Activated CD4-positive, alpha-beta T cell treated with anti-CD3 and anti-CD28 coated beads, Interleukin-2, amount 50 U/mL, for 1 hour (primary cell): ENCODE measurements around the gene PAK2.
A peak's percentile ranks its signal among the peaks of the same experiment; 100 is the strongest.
"Not testable (repeated sequence)": the region's sequence is repeated elsewhere in the genome, so short reads cannot be mapped to it uniquely, and the experiment has no call there.

ENCODE experiments used
- DNase-seq: peaks from one replicate; pipeline ENCODE4 v3.0.0-alpha.2; 2020

The PAK2 gene

DNA sequence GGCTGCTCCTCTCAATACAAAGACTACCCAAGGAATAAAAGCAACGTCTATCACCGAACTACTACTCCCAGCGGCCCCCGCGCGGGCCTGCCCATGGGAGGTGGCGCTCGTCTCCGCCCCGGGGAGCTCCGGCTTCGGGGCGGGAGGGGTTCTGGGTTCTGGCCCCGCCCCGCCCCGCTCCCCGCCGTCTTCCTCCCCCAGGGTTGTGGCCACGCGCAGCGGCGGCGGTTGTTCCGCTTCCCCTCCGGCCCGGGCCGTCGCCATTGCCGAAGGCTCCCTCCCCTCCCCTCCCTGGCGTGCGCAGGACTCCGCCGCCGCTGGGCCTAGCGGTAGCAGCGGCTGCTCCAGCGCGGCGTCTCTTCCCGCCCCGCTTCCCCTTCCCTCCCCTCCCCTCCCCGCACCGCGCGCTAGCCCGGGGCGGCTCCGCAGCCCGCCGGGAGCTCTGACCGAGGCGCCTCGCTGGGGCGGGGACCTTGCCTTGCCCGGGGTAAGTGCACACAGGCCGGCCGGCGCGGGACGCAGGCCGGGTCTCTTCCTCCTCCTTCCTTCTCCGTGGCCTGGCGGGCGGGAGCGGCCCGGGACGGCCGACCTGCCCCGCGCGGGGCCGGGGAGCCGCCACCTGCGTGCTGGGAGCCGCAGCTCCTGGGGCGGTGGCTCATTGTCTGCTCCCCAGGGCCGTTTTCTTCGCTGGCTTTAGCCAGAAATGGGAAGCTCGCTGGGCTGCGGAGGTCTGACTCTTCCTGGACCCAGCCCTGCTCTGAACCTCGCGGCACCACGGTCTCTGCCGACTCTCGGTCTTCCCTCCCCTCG is at the start of gene PAK2:
Gene PAK2 (plus strand): TSS at position 187 of the 810 bp plus-strand sequence. CDS start 42,790 bp downstream, outside the sequence.
- peak; percentile 91 for DNase-seq

DNA sequence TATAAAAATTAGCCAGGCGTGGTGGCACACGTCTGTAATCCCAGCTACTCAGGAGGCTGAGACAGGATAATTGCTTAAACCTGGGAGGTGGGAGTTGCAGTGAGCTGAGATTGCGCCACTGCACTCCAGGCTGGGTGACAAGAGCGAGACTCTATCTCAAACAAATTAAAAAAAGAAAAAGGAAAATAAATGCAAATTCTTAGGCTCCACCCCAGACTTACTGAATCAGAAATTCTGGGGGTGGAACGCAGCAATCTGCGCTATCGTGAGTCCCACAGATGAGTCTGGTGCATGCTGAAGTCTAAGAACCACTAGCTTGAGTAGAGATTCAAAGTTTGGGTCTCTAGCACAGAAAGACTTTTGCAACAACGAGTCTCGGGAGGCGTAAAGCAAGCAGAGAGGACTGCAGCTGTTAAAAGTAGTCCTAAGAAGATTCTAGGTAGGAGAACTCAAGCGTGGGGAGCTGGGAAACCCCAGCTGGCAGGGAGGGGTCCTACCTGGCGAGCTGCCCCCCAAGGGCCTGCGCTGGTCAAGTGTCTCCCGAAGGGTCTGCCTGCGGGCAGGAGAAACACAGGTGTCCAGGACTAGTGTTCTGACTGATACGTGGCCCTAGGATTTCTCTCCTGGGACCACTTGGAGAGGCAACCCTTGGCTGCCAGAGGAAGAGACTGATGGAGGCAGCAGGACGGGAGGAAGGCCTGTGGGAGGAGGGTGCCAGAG is 49.6 kb upstream of the PAK2 start:
- DNase-seq: no peak

DNA sequence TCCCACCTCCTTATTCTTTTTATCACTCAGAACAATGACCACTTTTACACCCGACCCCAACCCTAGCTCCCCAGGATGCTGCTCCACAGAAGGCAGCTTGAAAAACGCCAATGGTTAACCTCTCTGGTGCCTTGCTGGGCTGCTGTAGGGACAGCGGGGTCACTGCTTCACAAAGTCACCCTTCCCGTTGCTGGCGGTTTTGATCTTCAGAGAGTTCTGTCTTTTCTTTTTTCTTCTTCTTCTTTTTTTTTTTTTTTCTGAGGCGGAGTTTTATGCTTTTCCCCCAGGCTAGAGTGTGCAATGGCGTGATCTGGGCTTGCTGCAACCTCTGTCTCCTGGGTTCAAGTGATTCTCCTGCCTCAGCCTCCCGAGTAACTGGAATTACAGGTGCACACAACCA is 48.3 kb upstream of the PAK2 start:
- DNase-seq: no peak

DNA sequence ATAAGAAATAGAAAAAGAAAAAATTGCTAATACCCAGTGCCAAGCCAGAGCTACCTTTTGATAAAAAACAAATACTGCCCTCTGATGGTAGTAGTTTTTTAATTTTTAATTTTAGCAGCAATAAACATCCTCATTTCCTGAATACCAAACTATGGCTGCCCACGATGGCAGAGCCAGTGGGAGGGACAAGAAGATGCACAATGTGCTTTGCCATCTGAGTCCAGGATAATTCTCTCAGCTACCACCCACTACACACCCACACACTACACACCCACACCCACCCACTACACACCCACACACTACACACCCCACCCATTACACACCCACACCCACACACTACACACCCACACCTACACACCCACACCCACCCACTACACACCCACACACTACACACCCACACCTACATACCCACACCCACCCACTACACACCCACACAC is 45.4 kb upstream of the PAK2 start:
- no peak for DNase-seq

DNA sequence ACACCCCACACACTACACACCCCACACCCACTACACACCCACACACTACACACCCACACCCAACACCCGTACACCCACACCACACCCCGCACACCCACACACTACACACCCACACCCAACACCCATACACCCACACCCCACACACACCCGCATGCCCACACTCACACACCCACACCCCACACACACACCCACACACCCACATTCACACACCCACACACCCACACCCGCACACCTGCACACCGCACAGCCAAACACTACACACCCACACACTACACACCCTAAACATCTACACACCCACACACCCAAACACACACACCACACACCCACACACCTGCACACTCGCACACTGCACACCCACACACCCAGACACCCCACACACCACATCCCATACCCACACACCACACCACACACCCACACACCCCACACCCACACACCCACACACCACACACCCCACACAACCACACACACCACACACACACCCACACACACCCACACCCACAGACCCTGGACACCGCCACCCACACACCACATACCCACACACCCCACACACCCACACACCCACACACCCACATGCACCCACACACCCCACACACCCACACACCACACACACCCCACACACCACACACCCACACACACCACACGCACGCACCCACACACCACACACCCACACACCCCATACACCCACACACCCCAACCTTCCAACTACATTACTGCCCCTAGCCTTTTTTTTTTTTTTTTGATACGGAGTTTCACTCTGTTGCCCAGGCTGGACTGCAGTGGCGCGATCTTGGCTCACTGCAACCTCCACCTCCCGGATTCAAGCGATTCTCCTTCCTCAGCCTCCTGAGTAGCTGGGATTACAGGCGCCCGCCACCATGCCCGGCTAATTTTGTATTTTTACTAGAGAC is 44.5 kb upstream of the PAK2 start:
- DNase-seq: no peak

DNA sequence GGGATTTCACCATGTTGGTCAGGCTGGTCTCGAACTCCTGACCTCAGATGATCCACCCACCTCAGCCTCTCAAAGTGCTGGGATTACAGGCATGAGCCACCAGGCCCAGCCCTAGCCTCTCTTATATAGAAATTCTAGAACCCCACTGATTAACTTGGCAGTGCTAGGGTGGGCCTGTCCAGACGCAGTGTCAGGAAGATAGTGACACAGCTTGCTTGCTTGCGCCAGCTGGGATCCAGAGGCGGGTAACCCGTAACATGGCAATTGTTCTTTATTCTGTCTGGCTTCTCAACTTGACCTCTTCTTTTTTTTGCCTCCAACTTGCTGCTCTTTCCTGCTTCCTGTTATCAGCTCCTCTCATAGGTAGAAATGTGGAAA is 43.8 kb upstream of the PAK2 start:
- DNase-seq: no peak

DNA sequence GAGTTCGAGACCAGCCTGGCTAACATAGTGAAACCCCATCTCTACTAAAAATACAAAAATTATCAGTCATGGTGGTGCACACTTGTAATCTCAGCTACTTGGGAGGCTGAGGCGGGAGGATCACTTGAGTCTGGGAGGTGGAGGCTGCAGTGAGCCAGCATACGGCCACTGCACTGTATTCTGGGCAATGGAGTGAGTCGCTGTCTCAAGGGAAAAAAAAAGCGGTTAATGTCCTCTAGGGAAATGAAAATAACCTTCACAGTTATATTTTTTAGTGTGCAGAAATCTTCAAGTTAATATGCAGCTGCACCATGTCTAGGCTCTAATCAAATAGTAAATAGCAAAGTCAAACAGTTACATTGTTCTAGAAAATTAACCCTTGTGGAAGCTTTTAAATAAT is 42.4 kb upstream of the PAK2 start:
- no peak for DNase-seq

DNA sequence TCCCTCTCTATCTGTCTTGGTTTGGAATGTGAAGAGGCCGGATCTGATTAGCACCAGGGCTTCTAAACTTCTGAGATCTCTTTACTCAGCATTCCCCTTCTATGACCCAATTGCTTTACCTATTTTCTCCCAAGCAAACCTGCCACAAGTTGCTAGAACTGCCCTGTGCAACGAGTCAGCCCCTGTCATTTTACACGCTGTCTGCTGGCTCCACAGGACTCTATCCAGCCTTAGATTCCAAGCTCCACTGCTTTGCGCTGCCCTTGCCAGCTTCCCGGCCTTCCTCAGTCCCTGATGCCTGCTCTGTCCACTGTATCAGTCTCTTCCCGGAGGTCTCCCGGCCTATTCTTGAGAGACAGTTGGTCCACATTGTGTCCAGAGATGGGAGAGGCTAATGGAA is 39.9 kb upstream of the PAK2 start:
- no peak for DNase-seq

DNA sequence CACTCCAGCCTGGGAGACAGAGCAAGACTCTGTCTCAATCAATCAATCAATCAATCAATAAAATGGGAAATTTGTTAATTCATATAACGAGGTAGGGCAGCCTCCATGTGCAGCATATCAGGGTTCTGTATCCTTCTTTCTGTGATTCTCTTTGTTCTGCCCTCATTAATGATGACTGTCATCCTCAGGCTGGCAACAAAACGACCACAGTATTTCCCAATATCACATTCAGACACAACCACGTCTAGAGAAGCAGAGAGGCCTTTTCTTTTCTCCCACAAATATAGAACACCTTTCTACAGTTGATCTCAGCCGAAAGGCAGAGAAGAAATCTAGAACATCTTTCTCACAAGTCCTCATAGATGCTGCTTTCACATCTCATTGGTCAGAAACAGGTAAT is 38.9 kb upstream of the PAK2 start:
- no peak for DNase-seq

DNA sequence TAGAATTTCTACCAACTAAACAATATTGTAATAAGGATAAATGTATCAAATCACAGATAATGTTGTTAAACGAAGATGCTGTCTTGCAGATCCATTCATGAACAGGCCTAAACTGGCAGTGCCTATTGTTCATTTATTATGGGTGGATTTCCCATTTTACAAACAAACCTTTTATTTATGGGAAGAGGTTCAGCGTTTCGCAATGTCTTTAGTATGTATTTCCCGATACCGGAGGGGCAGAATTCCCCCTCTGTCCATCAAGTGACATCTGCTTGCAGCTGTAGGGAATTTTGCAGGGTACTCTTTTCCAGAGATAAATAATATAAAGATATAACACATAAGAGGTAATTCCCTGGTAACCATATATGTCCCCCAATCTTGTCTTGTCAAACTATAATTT is 33.3 kb upstream of the PAK2 start:
- no peak for DNase-seq

DNA sequence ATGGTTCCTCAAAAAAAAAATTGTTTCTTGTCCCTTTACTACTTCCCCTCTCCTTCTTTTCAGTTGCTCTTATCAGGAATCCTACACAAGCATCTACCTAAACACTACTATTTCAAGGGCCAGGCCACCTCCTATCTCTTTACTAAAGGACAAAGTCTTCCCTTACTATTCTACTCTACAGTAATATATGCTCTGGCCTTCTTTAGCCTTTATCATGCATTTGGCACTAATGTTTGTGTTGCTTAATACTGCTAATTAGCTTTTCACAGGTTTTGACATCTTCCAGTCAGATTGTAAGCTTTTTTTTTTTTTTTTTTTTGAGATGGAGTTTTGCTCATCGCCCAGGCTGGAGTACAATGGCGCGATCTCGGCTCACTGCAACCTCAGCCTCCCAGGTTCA is 32.9 kb upstream of the PAK2 start:
- DNase-seq: no peak

DNA sequence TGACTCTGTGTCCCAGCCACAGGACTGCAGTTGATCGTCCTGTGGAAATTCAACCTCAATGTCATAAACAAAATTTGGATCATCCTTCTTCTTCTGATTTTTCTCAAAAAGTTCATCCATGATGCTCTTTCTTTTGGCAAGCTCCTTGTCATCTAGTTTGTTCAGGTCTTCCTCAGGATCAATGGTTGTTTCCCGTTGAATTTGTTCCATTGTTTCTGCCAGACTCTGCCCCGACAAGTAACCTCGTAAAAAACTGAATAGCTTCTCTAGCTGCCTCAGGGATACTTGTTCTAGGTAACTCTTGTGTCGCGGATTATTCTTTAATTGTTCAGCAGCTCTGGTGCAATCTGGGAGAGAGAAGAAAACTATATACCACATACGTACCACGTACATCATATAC is 32.1 kb upstream of the PAK2 start:
- DNase-seq: no peak

DNA sequence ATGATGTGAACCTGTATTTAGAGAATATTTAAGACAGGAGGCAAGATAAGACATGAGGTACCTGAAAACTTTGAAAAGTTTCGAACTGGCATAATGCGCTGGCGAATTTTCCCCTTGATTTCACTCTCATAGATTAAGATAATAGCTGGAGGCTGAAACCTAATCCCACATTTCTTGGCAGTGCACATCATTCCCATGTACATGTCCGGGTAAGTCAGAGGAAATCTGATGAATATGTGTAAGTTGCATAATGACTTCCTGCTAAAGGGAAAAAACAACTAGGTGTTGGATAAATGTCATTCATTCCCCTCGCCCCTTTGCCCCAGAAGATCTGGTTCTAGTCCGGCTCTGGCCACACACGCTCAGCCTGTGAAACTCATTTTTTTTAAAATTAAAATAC is 31.2 kb upstream of the PAK2 start:
- no peak for DNase-seq

DNA sequence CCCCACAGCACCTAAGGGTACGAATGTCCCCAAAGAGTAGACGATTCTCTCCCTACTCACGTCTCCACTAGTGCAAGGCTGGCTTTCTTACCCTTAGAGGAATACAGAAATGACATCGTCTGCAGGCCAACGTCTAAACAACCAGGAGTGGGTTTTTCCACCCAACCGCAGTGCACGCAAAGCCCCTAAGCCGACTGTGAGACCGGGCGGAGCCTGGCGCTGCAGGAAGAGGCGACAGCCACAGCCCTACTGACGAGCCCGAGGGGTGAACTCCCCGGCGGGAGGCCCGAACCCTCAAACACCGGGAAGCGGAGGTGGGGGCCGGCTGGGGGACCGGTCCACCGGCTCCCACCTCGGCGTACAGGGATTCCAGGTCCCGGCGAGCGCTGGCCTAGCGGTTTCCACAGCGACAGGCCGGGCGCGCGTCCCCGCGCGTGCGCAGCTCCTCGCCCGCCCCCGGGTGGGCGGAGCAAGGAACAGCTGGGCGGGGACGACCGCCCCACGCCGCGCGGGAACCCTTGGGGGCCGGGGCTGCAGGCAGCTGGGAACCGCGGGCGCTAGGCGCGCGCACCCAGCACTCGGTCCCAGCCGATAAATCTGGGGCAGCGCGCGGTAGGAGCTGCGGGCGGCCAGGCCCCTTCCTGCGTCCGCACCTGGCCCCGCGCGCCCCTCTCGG is 27.7 kb upstream of the PAK2 start, which contains the start of the genes CEP19 and PIGX:
Gene CEP19 (minus strand): TSS at position 413 of the 676 bp plus-strand sequence. CDS start 3,593 bp downstream, outside the sequence.
Gene PIGX (plus strand): TSS at position 540 of the 676 bp plus-strand sequence.
- peak; percentile 89 for DNase-seq

DNA sequence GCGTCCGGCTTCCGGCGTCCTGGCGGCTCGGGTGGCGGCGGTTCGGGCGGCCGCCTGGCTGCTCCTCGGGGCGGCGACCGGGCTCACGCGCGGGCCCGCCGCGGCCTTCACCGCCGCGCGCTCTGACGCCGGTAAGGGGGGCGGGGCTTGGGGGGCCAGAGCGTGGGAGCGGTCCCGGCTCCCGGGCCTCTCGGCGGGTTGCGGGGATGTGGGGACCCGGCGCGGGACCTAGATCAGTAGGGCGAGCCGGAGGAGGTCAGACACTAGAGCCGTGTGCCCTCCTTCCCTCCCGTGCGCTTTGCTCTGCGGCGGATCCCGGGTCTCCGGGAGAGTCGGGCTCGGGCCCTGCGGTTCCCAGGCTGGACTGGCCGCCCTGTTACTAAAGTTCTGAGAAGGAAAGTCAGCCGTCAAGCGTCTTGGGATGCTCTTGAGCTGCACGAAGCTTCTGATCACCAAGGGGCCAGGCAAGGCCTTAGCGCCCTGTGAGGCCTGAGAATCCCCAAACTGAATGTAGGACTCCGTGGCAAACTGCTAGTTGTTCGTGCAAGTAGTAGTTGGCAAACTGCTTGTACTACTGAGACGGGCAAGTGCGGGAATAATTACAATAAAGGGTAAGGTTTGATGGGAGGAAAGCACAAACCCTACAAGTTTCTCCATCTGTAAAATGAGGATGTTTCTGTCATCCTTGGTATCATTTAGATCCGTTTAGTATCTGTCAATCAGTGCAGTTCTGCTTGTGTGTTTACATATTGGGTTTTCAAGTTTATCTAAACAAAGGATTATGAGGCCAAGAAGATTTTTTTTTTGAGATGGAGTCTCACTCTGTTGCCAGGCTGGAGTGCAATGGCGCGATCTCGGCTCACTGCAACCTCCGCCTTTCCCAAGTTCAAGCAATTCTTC is 26.9 kb upstream of the PAK2 start:
- DNase-seq: peak; percentile 65

DNA sequence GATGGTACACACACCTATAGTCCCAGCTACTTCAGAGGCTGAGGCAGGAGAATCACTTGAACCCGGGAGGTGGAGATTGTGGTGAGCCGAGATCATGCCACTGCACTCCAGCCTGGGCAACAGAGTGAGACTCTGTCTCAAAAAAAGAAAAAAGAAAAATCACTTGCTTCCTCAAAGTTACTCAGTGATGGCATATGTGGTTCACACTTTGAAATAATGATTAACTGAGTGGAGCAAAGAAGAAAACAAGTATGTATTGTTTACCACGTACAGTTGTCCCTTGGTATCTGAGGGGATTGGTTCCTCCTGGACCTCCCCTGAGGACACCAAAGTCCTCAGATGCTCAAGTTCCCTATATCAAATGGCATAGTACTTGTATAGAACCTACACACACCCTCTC is 22.5 kb upstream of the PAK2 start:
- not testable (repeated sequence) for DNase-seq

DNA sequence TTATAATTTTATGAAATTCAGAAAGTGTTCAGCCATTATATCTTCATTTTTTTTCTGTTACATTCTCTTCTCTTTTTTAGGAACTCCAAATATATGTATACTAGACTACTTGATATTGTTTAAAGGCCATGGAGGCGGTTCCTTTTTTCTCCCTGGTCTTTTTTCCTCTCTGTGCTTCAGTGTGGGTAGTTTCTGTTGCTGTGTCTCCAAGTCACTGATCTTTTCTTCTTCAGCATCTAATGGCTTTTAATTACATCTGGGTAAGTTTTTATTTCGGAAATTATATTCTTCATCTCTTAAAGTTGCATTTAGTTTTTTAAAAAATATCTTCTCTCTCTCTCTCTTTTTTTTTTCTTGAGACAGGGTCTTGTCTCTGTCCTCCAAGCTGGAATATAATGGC is 18.6 kb upstream of the PAK2 start:
- DNase-seq: no peak

DNA sequence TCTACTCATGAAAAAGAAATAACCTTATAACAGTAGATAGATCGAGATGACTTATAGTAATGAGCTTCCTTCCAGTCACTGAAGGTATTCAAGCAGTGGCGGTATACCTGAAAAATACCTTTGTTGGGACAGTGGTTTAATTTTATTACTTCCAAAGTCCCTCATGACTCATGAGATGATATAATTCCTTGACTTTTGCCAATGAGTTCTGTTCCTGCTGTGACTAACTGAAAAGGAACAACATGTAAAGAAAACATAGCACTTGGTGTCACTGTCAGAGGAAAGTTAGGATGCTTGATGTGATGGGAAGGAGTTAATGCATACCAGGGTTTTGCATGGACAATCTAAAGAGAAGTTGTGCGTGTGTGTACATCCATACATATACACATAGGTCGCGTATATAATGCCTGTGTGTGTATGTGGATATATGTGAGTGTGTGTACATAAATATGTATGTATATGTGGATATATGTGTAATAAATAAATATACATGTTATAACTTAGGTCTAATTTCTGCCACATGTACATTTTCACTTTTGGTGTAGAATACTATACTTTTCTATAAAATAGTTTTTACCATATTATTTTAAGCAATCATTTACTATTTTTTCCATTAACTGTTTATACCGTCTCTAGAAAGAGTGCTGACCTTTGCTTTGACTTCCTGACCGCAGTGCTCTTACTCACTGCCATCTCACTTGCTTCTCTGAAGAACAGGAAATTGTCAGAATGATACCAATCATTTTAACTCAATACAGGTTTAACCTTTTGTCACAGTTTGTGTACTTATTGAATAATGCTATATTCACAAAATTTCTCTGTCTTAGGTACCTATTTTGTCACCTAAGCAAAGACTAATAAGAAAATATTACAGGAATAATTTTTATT is 12.6 kb upstream of the PAK2 start:
- DNase-seq: no peak

DNA sequence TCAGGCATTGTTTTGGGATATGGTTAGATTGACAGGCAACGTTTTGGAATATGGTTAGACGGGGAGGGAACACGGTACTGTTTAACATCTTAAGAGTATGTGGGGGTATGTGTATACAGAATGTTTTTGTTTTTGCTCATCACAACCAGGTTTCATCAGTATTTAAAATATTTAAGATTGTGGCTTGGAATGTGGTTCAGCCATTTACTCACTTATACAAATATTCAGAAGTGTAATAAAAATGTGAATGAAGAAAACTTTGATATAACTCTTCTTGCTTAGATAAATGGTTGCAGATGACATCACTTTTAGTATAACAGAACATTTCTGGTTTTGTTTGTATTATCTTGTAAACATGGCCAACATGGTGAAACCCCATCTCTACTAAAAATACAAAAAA is 3.9 kb upstream of the PAK2 start:
- DNase-seq: no peak

DNA sequence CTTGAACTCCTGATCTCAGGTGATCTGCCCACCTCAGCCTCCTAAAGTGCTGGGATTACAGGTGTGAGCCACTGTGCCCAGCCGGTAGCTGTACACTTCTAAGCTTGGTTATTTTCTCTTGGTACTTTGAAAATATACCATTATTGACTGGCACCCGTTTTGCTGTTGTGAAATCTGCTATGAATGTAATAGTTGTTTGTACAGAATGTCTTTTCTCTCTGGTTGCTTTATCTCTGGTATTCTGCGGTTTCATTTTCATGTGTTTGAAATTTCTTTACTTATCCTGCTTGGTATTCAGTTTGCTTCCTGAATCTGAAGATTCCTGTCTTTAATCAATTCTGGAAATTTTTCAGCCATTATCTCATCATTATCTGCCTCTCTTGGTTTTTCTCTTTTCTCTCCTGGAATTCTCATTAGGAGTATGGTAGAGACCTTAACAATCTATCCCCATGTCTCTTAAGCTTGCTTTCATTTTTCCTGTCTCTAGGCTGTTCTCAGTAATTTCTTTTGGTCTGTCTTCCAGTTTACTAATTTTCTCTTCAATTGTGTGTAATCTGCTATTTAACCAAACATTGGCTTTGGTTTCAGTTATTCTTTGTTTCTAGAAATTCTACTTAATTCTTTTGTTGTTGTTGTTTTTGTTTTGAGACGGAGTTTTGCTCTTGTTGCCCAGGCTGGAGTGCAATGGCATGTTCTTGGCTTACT is 2.8 kb upstream of the PAK2 start:
- no peak for DNase-seq
